Eye (tissue), 1 donor: ENCODE data around the gene CCBE1.
"Not testable (repeated sequence)": the region's sequence is repeated elsewhere in the genome, so short reads cannot be mapped to it uniquely, and the experiment has no call there.

Experiments
- DNase-seq: peaks from one replicate; pipeline ENCODE4 v3.0.0-alpha.2; 2015

The CCBE1 gene

DNA sequence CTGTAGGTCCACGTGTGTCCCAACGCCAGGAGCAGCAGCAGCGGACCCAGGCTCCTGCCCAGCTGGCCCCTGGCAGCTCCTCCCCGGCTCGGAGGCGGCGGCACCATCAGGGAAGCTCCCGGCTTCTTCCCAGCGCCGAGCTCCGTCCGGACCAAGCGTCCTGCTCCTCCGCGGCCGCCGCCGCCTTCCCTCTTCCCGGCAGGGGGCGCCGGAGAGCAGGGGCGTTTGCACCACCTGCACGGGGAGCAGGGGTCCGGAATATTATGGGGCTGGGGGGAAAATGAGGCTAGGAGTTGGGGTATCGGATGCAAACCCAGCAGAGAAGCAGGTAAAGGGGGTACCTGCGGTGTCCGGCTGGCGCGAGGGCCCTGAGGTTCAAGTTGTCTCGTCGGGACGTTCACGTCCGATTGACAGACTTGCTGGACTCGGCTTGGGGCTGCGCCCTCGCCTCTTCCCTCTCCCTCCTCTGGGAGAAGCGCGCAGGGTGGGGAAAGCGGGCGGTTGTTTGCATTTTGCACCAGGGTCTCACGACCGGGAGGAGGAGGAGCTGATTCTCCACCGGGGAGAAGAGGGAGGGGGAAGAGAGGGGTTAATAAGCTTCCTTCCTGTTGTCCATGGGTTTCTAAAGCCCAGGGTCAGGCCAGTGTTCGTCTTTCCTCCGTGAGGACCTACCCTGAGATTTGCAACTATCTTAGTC is at the start of gene CCBE1:
CCBE1 (minus strand) TSS at position 188 of the 697 bp plus-strand sequence.
- DNase-seq = peak; percentile 90

- DNase-seq = no peak
These were observed 47.1 kb upstream of the CCBE1 start for GRCh38 chr18:59744271-59744721.

- DNase-seq = no peak
These were observed 46.3 kb upstream of the CCBE1 start for GRCh38 chr18:59743566-59743965.

GRCh38 chr18:59742325-59743111 is 45.3 kb upstream of the CCBE1 start:
- DNase-seq = no peak

DNA sequence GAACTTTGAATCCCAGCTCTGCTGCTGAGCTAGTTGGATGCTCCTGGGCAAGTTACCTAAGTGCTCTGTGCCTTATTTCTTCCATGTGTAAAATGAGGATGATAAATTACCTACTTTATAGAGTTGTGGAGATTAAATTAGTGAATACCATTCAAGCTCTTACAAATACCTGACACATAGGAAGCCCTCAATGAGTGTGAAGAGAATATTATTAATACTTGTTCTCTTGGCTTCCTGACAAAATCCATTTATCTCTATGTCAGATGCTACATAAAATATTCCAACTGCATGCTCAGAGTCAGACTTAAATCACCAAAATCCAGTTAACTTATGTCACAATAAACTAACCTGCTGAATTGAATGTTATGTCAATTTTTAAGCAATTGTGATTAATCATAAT is 42.9 kb upstream of the CCBE1 start:
- DNase-seq = no peak

DNA sequence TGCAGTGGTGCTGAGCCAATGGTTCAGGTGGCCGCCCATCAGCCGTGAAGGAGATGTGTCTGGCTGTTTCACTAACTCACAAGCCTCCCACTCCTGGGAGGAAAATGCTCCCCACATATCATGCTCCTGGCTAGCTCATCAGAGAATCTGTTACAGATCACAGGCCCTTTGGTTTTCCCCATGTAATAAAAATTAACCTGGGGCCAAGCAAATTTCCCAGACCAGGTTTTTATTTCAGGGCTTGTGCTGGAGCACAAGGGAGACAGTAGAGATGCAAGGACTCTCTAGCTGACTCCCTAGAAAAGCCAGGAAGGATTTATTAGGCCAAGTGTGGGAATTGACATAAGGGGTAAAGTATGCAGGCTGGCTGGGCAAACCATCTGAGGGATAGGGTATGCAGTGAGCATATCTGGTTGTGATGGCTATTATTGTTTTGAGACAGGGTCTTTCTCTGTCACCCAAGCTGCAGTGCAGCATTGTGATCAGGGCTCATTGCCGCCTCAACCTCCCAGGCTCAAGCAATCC is 40.6 kb upstream of the CCBE1 start:
- DNase-seq = no peak

DNA sequence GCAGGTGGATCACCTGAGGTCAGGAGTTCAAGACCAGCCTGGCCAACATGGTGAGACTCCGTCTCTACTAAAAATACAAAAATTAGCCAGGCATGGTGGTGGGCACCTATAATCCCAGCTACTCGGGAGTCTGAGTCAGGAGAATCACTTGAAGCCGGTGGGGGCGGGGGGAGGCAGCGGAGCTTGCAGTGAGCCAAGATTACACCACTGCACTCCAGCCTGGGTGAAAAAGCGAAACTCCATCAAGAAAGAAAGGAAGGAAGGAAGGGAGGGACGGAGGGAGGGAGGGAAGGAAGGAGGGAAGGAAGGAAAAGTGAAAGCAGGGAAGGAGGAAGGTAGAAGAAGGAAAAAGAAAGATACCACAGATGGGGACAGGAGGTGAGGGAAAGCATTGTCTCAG is 40.1 kb upstream of the CCBE1 start:
- DNase-seq = not testable (repeated sequence)

GRCh38 chr18:59736061-59736460 is 38.8 kb upstream of the CCBE1 start:
- DNase-seq = no peak

DNA sequence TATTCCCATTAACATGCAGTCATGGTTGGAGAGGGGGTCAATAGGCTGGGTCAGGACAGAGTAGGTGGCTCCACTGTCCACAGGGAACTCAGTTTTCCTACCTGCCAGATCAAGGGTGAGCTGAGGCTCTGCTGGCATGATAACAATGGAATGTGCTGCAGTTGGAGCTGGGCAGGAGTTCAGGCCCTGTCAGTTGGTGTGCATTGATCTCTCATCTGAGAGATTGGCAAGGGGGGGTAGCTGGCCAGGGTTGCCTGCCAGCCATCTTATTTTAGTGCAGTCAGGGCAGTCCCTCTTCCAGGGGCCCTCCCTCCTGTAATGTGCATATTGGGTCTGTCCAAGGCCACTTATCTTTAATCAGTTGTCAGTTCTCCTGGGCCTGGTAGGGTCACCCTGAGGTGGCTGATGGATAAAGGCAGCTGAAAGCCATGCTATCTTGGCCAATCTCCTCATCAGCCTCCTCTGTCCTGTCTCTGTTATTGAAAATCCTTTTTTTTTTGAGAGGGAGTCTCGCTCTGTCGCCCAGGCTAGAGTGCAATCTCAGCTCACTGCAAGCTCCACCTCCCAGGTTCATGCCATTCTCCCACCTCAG is 38.1 kb upstream of the CCBE1 start:
- DNase-seq = no peak

- DNase-seq = no peak
These were observed 36.2 kb upstream of the CCBE1 start for GRCh38 chr18:59733421-59733820.

GRCh38 chr18:59730896-59731295 is 33.7 kb upstream of the CCBE1 start:
- no peak for DNase-seq

DNA sequence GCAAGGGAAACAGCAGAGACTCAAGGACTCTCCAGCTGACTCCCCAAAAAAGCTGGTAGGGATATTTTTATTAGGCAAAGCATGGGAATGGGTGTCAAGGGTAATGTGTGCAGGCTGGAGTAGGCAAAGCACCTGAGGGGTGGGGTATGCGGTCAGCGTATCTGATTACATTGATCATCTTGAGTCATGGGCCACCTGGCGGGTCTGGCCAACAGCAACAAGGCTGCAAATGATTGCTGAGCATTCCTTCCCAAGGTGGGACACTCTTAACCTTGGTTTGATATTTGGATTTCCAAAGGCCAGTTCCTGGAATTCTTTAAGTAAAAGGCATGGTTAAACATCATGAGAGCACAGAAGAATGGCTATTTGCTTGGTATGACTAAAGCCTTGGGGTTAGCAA is 32.6 kb upstream of the CCBE1 start:
- no peak for DNase-seq

GRCh38 chr18:59728816-59729215 is 31.6 kb upstream of the CCBE1 start:
- no peak for DNase-seq

DNA sequence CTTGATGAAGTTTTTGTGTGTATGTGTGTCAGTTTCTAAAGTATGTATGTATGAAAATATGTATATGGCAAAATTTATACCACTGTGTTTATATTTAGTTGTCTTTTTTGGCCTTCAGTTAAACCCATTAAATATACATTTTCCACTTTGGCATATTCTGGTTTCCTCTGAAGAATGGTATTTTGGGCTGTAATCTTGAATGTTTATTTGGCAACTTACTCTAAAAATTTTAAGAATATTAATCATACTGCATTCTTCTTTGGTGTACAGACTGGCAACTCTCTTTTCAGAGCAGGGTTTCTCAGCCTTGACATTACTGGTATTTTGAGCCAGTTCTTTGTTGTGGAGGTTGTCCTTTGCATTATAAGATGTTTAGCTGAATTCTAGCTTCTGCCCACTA is 27.9 kb upstream of the CCBE1 start:
- DNase-seq = no peak

DNA sequence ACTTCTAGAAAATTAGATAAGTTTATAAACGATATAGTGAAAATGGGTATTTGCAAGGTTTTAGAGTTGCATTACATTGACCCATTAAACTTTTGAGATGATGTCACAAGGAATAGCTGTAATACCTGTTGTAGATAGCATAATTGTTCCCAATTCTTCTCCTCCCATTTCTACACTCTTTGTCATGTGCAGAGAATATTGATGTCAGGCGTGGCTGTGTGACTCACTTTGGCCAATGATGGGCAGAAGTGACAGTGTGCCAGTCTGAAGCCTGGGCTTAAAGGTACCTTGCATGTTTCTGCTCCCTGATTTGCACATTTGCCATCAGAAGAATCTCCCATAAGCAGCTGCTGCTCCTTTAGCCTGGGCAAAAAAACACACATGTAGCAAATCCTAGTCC is 26.9 kb upstream of the CCBE1 start:
- no peak for DNase-seq

DNA sequence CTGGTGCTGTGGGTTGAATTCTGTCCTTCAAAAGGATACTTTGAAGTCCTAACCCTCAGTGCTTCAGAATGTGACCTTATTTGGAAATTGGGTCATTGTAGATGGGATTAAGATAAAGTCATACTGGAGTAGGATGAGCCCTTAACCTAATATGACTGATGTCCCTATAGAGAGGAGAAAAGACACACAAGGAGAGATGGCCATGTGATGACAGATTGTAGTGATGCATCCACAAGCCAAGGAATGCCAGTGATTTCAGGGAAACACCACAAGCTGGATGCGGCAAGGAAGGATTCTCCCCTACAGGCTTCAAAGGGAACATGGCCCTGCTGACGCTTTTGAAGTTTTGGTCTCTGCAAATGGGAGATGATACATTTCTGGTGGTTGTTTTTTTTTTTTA is 24.7 kb upstream of the CCBE1 start:
- DNase-seq = no peak

GRCh38 chr18:59721211-59721610 is 24.0 kb upstream of the CCBE1 start:
- DNase-seq = no peak

DNA sequence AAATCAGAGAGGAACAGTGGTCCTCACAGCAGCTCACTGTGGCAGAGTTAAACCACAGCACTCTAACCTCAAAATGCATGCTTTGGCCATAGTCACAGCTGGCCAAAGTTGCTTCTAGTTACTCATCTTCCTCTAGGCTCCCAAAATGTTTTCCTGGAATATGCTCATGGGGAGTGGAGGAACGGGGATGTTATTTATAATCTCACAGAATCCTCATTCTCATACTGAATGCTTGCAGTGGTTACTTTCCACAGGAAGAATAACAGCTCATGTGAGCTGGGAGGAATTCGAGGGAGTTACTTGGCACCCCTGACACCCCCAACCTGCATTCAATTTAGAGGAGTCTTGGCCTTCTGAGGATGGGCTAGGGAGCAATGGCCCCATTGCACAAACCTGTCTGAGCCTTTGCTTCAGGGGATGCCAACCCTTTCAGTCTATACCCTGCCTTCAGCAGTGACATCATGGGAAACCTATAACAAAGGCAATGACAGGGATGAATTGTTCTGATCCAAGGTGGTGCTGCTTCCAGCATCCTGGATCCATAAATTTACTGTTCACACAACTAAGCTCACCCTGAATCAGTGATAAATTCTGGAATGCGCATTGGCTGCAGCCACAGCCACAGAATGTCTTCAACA is 22.4 kb upstream of the CCBE1 start:
- no peak for DNase-seq

DNA sequence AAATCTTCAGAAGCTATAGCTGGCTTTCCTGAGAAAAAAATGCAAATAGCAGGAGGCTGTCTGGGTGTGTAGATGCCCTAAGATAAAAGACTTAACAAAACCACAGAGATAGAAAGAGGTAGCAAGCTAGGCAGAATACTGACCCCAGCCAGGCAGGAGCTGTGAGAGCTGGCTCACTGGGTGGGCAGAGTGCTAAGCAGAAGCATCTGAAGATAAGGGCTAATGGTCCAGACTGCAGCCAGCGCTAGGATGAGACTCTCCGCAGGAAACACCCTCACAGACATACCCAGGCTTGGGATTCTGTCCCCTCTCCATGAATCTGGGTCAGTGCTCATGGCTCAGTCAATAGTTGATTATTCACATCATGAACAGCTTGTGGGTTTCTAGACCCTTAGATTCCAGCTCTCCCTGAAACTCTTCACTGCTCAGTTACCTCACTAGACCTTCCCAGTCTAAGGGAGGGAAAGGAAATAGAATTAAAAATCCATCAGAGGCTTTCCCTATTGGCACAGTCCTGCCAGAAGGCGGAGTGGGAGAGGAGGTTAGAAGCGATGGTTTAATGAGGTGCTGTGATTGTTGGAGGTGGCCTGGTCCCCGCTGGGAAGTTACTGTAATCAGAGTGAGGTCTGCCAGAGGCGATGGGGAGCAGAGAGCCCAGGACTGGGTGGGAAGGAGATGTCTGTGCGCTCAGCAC is 21.4 kb upstream of the CCBE1 start:
- DNase-seq = peak; percentile 35

DNA sequence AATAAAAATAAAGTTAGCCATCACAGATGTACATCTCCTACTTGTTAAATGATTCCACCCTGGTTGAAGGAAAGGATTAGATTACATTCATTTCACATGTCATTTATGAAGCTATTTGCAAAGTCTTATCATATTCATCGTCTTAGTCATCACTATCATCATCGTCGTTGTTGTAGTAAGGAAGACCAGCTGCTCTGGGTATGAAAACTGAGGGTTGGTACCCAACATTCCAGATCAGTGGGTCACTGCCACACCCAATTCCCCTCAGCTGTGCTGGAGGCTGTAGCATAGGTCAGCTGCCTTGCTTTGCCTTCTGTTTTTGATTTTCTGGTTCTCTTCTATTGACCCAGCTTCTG is 20.9 kb upstream of the CCBE1 start:
- DNase-seq = peak; percentile 37

DNA sequence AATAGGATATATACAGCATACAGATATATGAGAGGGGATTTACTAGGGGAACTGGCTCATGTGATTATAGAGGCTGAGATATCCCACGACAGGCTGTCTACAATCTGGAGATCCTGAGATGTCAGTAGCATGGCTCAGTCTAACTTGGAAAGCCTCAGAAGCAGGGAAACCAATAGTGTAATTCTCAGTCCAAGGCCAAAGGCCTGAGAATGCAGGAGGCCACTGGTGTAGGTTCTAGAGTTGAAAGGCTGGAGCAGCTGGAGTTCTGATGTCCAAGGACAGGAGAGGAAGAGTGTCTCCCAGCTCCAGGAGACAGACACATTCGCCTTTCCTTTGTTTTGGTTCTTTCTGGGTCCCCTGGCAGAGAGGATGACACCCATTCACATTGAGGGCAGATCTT is 20.1 kb upstream of the CCBE1 start:
- no peak for DNase-seq

GRCh38 chr18:59715966-59716369 is 18.7 kb upstream of the CCBE1 start:
- DNase-seq = no peak

GRCh38 chr18:59715445-59715844 is 18.2 kb upstream of the CCBE1 start:
- no peak for DNase-seq
